SK-N-SH (cell line): Measurements from ENCODE around the gene OBSCN. TPM values are rescaled to one million over a fixed set of nuclear protein-coding genes. Genes with fewer than 3 reads are reported as not detected.

Source experiments
- CTCF ChIA-PET: fragments of 300-600, 350-600 bp; formaldehyde crosslinking; extraction: SDS; loops from one replicate; lab custom pipeline; 2021; lab: Yijun Ruan, JAX
- POLR2A ChIA-PET: fragments of 350-600 bp; sonication (Branson Sonifier 250); formaldehyde crosslinking; extraction: SDS; loops from one replicate; lab custom pipeline; 2020; ENCODE audit warnings: antibody characterized with exemption, inconsistent platforms; lab: Yijun Ruan, JAX
- DNase-seq: peaks from one replicate; pipeline ENCODE4 v3.0.0; 2012
- H2AFZ ChIP-seq: fragments of 200-600 bp; sonication (generic); 2 replicates; pipeline ENCODE4 v1.8.1; 2016; ENCODE audit warnings: antibody characterized with exemption, mild to moderate bottlenecking, low read depth
- H3F3A ChIP-seq: fragments of 200-600 bp; sonication (generic); replicated peaks from 2 replicates; pipeline ENCODE3; 2016; ENCODE audit warnings: antibody characterized with exemption, mild to moderate bottlenecking; ENCODE audit not compliant: insufficient read depth
- H3K27ac ChIP-seq, 2 experiments: fragments of 200-500 bp in 1 of 2; fragments of 200-600 bp in 1 of 2; sonication (Bioruptor generic) in 1 of 2; sonication (generic), shearing (Covaris generic) in 1 of 2; 2 replicates each; pipeline versions ENCODE4 v1.5.1 to v1.6.1; 2014 to 2016; ENCODE audit warnings: low read depth in 2 of 2, inconsistent platforms in 1 of 2, low read length in 1 of 2, mild to moderate bottlenecking in 1 of 2, mixed read lengths in 1 of 2
- H3K27me3 ChIP-seq: fragments of 200-600 bp; sonication (generic), shearing (Covaris generic); 2 replicates; pipeline ENCODE4 v1.6.1; 2016; ENCODE audit warnings: mixed run types; ENCODE audit not compliant: insufficient read depth
- H3K36me3 ChIP-seq, 2 experiments: fragments of 200-500 bp in 1 of 2; fragments of 200-600 bp in 1 of 2; sonication (Bioruptor generic) in 1 of 2; sonication (generic) in 1 of 2; replicated peaks in 1 of 2; 2 replicates each; pipeline versions ENCODE3 to v1.5.1; 2014 to 2016; ENCODE audit warnings: low read length in 1 of 2, mild to moderate bottlenecking in 1 of 2; ENCODE audit not compliant: insufficient read depth in 2 of 2, control insufficient read depth in 1 of 2
- H3K4me1 ChIP-seq, 2 experiments: fragments of 200-500 bp in 1 of 2; fragments of 200-600 bp in 1 of 2; sonication (Bioruptor generic) in 1 of 2; sonication (generic), shearing (Covaris generic) in 1 of 2; 2 replicates each; pipeline versions ENCODE4 v1.5.1 to v1.6.1; 2014 to 2016; ENCODE audit warnings: low read depth in 1 of 2, low read length in 1 of 2, mixed run types in 1 of 2; ENCODE audit not compliant: insufficient read depth in 2 of 2, control insufficient read depth in 1 of 2
- H3K4me2 ChIP-seq: fragments of 200-600 bp; sonication (generic), shearing (Covaris generic); 2 replicates; pipeline ENCODE4 v1.6.1; 2017; ENCODE audit warnings: mixed run types
- H3K4me3 ChIP-seq, 2 experiments: fragments of 200-500 bp in 1 of 2; fragments of 200-600 bp in 1 of 2; sonication (Bioruptor generic) in 1 of 2; sonication (generic), shearing (Covaris generic) in 1 of 2; 2 replicates each; pipeline versions ENCODE4 v1.5.1 to v1.8.1; 2014 to 2016; ENCODE audit warnings: low read depth in 2 of 2, inconsistent platforms in 1 of 2, low read length in 1 of 2, mild to moderate bottlenecking in 1 of 2, mixed read lengths in 1 of 2, moderate library complexity in 1 of 2
- H3K79me2 ChIP-seq: fragments of 200-600 bp; sonication (generic); 2 replicates; pipeline ENCODE4 v1.8.1; 2017; ENCODE audit warnings: mild to moderate bottlenecking; ENCODE audit not compliant: insufficient read depth
- H3K9ac ChIP-seq: fragments of 200-600 bp; sonication (generic); 2 replicates; pipeline ENCODE4 v1.6.1; 2017; ENCODE audit warnings: mixed run types
- H3K9me2 ChIP-seq: fragments of 200-600 bp; sonication (generic); 2 replicates; pipeline ENCODE4 v1.6.1; 2017; ENCODE audit warnings: mixed run types
- H3K9me3 ChIP-seq: fragments of 200-600 bp; sonication (generic); 2 replicates; pipeline ENCODE4 v1.6.1; 2017; ENCODE audit warnings: mixed run types, mild to moderate bottlenecking, moderate library complexity
- H4K20me1 ChIP-seq: fragments of 200-600 bp; sonication (generic); 2 replicates; pipeline ENCODE4 v1.6.1; 2017; ENCODE audit warnings: mild to moderate bottlenecking, mixed run types; ENCODE audit not compliant: insufficient read depth
- GATA2 ChIP-seq: sonication (generic); formaldehyde crosslinking; IDR thresholded peaks from 2 replicates; pipeline ENCODE4 v1.5.0; 2020; ENCODE audit warnings: mild to moderate bottlenecking, missing genetic modification reagents
- MXI1 ChIP-seq: IDR thresholded peaks from 2 replicates; pipeline ENCODE4 v1.6.1; 2012; ENCODE audit warnings: mild to moderate bottlenecking, low read depth, low read length, improper control_type of control experiment
- SMC3 ChIP-seq: IDR thresholded peaks from 2 replicates; pipeline ENCODE4 v1.6.1; 2012; ENCODE audit warnings: low read depth, low read length, improper control_type of control experiment
- TAF1 ChIP-seq: IDR thresholded peaks from 2 replicates; pipeline ENCODE4 v1.6.1; 2012; ENCODE audit warnings: low read depth, mild to moderate bottlenecking, low read length, moderate library complexity, borderline replicate concordance
- WGBS: methylation state at CpG from one replicate; pipeline ENCODE4 v1.1.6; 2017; ENCODE audit warnings: low lambda C conversion rate; 5-methylcytosine and 5-hydroxymethylcytosine counted together
- polyA plus RNA-seq, 3 experiments: library from polyadenylated mRNA; depleted of rRNA; stranded (reverse); fragments of >200 nt; gene quantifications; 2 replicates each; pipeline ENCODE4 v1.2.3, GENCODE V29; 2012
- TF ChIP-seq, protein P1 (sequence below): fragments of 200-600 bp; sonication (generic); IDR thresholded peaks from 2 replicates; pipeline ENCODE4 v1.6.1; 2017; ENCODE audit warnings: antibody characterized with exemption, mild to moderate bottlenecking, moderate library complexity

The OBSCN gene
- polyA plus RNA-seq, 1 of the 3 experiments (the other 2 are of a cell fraction): 4.0 TPM

DNA sequence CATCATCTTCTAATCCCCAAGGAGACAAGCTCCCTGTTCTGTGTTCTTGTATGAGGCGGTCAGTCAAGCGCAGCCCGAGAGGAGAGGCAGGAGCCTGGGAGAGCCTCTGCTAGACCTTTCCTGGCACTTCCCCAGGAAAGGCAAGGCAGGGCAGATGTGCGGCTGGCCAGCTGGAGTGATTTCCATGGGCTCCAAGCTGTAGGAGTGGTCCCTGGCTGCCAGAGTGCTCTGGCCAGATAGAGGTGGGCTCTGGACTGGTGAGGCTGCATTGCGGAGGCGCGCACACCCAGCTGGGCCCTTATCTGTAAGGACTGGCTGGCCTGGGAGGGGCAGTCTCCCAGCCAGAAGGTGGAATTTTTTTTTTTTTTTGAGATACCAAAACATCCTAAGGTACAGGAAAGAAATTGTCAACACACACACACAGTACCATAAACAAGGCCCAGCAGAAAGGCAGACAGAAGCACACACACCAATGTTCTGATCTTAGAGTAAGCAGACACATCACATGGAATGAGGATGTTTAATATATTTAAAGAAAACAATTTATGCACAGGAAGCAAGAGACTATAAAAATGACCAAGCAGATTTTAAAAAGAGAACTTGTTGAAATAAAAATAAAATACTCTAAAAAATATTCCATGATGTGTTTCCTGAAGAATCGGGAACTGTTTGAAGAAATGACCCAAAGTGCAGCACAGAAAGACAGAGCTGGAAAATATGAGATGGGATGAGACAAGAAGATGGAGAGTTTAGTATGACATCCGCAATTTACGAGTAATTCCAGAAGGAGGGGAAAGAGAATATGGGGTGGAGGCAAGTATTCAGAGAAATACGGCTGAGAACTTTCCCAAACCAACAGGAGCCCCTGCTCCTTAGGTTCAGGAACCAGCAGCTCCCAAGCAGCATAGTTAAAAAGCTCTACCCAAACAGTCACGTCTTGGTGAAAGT lies 28.8 kb upstream of the OBSCN start:
- peak overlapping the region in 1 of 2 experiments; percentile 2; a peak in 1 of 4 replicates for H3K27ac ChIP-seq
- 90% methylated on average over 11 of the region's 12 CpGs for WGBS
- H3K9ac ChIP-seq: no peak overlapping the region
- TF ChIP-seq GATA2 (CRISPR knock-in tag): peak; percentile 63
- TF ChIP-seq TAF1: no peak
- TF ChIP-seq MXI1: peak; percentile 20; the same call in 1 of the 2 replicates
- no peaks in the 10 kb centered on the region for H4K20me1 ChIP-seq
- H3K79me2 ChIP-seq: no peaks in the 10 kb centered on the region; the same call in 1 of the 2 replicates
- H3K9me2 ChIP-seq: no peaks in the 10 kb centered on the region
- POLR2A ChIA-PET: interaction anchor here (0.6 to 0.9 kb wide), 3 partner anchors 13 to 18 kb away, joined by 3 to 8 read pairs (median 4); partner anchors contain the start of gene IBA57
- H3K9me3 ChIP-seq: no peaks in the 10 kb centered on the region
- DNase-seq: peak; percentile 78
- no peaks in the 10 kb centered on the region for H3K27me3 ChIP-seq
- H3K4me1 ChIP-seq: peaks cover 0 to 7% of the 10 kb centered on the region in 2 experiments; a peak in 1 of 4 replicates
- CTCF ChIA-PET: interaction anchor here (1.0 to 9.1 kb wide), 4 partner anchors 8 to 69 kb away, joined by 3 to 54 read pairs (median 4); partner anchors contain the start of gene IBA57
- H2AFZ ChIP-seq: no peak overlapping the region
- H3K36me3 ChIP-seq: peaks cover 0 to 2% of the 10 kb centered on the region in 2 experiments
- no peak overlapping the region for H3K4me2 ChIP-seq
- peaks cover 11% of the 10 kb centered on the region for H3F3A ChIP-seq
- H3K4me3 ChIP-seq: no peak overlapping the region

DNA sequence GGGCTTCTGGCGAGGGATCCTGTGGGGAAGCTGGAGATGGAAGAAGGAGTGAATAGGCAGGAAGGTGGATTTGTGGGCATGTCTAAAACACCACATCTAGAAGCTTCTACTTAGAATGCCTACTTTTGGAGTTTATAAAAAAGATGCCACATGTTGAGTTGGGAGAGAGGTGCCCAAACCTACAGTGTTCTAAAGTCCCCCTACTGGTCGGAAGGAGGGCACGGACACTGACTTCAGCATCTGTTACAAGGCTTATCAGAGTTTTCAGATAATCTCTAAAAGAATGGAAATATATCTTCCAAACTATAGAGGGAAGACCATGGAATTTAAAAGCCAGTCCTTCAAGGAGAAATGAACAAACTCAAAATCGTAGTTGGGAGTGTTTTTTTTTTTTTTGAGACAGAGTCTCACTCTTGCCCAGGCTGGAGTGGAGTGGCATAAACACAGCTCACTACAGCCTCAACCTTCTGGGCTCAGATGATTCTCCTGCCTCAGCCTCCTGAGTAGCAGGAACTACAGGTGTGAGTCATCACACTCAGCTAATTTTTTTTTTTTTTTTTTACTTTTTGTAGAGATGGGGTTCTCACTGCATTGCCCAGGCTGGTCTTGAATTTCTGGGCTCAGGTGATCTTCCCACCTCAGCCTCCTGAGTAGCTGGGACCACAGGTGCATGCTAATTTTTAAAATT lies 27.4 kb upstream of the OBSCN start:
- no peaks in the 10 kb centered on the region for H3K9me3 ChIP-seq
- POLR2A ChIA-PET: no interaction called here

More for the DNA sequence above, 27.4 kb upstream of the OBSCN start:
- Histone ChIP-seq H3F3A (peaks cover 11% of the 10 kb centered on the region), H3K27me3 (no peaks in the 10 kb centered on the region), H3K9ac (no peak overlapping the region), H4K20me1 (no peaks in the 10 kb centered on the region), H2AFZ (no peak overlapping the region), H3K4me2 (no peak overlapping the region), H3K79me2 (no peaks in the 10 kb centered on the region), H3K9me2 (no peaks in the 10 kb centered on the region), H3K4me1 (peaks cover 0 to 9% of the 10 kb centered on the region in 2 experiments; a peak in 1 of 4 replicates), H3K4me3 (no peak overlapping the region), H3K36me3 (no peaks in the 10 kb centered on the region), H3K27ac (no peak overlapping the region)
- CTCF ChIA-PET: interaction anchor here (0.7 to 9.1 kb wide), 6 partner anchors 14 to 225 kb away, joined by 3 to 54 read pairs (median 4); partner anchors contain the start of gene IBA57
- no peak for DNase-seq
- 82% methylated on average over 4 of the region's 4 CpGs for WGBS
- TF ChIP-seq, protein P1, sequence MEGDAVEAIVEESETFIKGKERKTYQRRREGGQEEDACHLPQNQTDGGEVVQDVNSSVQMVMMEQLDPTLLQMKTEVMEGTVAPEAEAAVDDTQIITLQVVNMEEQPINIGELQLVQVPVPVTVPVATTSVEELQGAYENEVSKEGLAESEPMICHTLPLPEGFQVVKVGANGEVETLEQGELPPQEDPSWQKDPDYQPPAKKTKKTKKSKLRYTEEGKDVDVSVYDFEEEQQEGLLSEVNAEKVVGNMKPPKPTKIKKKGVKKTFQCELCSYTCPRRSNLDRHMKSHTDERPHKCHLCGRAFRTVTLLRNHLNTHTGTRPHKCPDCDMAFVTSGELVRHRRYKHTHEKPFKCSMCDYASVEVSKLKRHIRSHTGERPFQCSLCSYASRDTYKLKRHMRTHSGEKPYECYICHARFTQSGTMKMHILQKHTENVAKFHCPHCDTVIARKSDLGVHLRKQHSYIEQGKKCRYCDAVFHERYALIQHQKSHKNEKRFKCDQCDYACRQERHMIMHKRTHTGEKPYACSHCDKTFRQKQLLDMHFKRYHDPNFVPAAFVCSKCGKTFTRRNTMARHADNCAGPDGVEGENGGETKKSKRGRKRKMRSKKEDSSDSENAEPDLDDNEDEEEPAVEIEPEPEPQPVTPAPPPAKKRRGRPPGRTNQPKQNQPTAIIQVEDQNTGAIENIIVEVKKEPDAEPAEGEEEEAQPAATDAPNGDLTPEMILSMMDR: peak; percentile 37
- TF ChIP-seq SMC3: no peak
